Measurements from ENCODE around the gene USO1. TPM values are rescaled to one million over a fixed set of nuclear protein-coding genes. Genes with fewer than 3 reads are reported as not detected.

The USO1 gene
- total RNA-seq, 4 donors from 2014 or later: 52.9 to 59.1 (median 57.6) TPM

DNA sequence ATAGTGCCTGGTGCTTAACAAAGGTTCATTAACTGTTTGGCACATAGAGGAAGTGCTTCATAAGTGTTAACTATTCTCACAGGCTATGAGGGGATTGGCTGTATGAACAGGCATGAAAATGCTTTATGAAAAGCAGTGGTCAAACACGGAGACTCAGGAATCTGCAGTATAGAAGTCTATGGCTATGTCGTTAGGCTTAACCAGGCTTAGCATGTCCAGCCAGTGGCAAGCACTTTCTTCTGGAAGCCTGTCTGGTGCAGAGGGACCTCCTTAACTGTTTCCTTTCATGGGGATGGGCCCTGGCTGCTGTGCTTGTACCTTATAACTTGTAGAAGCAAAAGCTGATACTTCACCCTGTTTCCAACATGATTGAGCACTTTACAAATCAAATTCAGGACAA is 99.4 kb downstream of the USO1 start:
- DNase-seq (ENCODE audit: low spot score in 2 of 2): no peak
- no peak for TF ChIP-seq POLR2A (IDR thresholded peaks at IDR 0.05)
- 61 to 66% methylated on average over 2 of the region's 2 CpGs for WGBS, 2 donors
- no peak overlapping the region for H3K4me3 ChIP-seq (ENCODE audit: low read depth, poor library complexity, severe bottlenecking)
- intact Hi-C loops (cut with DNase I; ENCODE audit: low total_unique reads): no loop called here

DNA sequence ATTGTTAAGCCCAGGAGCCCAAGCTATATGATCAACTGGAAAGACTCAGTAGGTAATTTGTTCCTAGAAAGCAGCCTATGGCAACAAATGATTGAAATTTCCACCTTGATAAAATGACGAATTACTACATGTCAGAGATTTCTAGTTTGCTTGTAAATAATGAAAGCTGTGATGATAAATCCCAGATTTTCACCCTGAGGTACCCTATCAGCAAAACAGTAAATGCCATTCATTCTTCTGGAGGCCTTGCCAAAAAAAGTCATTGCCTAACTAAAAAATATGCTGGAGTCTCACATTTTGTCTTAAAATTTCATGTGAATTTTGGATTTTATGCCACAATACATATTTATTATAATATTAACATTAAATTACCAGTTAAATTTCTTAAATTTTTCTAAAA is 106.5 kb downstream of the USO1 start:
- TF ChIP-seq POLR2A (IDR thresholded peaks at IDR 0.05): no peak
- TF ChIP-seq, protein P1, sequence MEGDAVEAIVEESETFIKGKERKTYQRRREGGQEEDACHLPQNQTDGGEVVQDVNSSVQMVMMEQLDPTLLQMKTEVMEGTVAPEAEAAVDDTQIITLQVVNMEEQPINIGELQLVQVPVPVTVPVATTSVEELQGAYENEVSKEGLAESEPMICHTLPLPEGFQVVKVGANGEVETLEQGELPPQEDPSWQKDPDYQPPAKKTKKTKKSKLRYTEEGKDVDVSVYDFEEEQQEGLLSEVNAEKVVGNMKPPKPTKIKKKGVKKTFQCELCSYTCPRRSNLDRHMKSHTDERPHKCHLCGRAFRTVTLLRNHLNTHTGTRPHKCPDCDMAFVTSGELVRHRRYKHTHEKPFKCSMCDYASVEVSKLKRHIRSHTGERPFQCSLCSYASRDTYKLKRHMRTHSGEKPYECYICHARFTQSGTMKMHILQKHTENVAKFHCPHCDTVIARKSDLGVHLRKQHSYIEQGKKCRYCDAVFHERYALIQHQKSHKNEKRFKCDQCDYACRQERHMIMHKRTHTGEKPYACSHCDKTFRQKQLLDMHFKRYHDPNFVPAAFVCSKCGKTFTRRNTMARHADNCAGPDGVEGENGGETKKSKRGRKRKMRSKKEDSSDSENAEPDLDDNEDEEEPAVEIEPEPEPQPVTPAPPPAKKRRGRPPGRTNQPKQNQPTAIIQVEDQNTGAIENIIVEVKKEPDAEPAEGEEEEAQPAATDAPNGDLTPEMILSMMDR (IDR thresholded peaks at IDR 0.05): no peak
- no peak overlapping the region for H3K4me3 ChIP-seq (ENCODE audit: low read depth, poor library complexity, severe bottlenecking)
- intact Hi-C loops (cut with DNase I; ENCODE audit: low total_unique reads): no loop called here
- no peak for DNase-seq (ENCODE audit: low spot score in 2 of 2)
- WGBS, 2 donors: 56 to 60% methylated on average over 1 of the region's 1 CpG

DNA sequence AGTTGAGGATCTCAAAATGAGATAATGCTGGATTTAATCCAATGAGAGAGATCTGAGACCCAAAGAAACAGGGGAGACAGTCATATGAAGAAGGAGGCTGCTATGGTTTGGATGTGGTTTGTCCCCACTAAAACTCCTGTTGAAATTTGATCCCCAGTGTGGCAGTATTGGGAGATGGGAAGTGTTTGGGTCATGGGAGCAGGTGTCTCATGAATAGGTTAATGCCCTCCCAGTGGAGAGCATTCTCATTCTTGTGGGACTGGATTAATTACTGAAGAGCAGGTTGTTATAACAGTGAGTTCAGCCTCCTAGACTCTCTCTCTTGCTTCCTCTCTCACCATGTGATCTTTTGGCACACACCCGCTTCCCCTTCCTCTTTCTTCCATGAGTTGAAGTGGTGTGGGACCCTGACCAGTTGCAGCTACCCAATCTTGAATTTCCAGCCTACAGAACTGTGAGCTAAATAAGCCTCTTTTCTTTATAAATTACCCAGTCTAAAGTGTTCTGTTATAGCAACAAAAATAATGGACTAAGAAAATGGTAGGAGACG is 107.6 kb downstream of the USO1 start:
- intact Hi-C loops (cut with DNase I; ENCODE audit: low total_unique reads): no loop called here
- no peak for TF ChIP-seq POLR2A (IDR thresholded peaks at IDR 0.05)
- TF ChIP-seq, protein P1 (IDR thresholded peaks at IDR 0.05): no peak
- no peak for DNase-seq (ENCODE audit: low spot score in 2 of 2)
- 78 to 81% methylated on average over 2 of the region's 2 CpGs for WGBS, 2 donors
- no peak overlapping the region for H3K4me3 ChIP-seq (ENCODE audit: low read depth, poor library complexity, severe bottlenecking)

DNA sequence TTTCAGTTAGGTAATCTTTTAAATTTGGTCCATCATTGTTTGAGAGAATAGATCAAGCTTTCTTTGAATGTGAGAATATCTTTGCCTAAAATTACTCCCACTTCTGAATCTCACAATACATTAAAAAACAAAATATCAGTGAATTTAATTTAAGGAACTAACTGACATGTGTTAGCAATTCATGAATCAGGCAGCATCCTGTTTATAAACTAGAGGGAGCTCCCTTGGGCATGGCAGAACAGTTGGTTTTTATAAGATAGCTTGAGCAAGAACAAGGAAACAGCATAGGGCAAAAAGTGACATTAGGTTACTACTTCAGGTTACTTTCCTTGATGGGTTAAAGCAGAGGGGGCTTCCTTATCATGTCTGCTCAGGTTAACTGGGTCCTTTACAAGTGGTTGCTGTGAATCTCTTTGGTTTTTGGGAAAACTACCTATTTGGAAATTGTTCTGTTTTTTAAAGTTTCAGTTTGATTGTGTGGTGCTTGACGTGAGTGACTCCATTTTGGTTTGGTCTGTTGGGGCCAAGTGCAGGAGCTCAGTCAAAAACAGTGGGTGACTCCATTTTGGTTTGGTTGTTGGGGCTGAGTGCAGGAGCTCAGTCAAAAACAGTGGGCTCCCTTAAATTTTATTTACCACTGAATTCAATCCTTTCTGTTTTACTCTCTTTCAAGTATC is 109.9 kb downstream of the USO1 start:
- intact Hi-C loops (cut with DNase I; ENCODE audit: low total_unique reads): no loop called here
- WGBS, 2 donors: 62 to 76% methylated on average over 1 of the region's 1 CpG
- TF ChIP-seq, protein P1 (IDR thresholded peaks at IDR 0.05): no peak
- TF ChIP-seq POLR2A (IDR thresholded peaks at IDR 0.05): no peak
- DNase-seq (ENCODE audit: low spot score in 2 of 2): no peak
- H3K4me3 ChIP-seq (ENCODE audit: low read depth, poor library complexity, severe bottlenecking): no peak overlapping the region

DNA sequence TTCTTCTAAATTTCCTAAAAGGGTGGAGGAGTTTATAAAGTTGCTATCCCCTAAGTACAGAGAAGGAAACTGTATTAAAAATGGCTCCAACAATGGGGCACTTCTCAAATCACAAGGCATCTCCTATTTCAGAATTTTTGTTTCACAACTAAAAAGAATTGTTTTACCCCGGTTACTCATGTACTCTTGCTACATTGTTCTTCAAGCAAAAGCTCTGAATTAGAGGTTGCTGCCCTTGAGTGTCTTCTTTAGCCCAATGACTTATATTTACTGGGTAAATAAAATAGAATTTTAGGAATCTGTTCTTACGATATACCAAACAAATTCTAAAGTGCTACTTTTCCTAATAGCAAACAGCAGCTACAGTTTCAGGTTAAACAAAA is 110.4 kb downstream of the USO1 start:
- intact Hi-C loops (cut with DNase I; ENCODE audit: low total_unique reads): no loop called here
- TF ChIP-seq POLR2A (IDR thresholded peaks at IDR 0.05): no peak
- TF ChIP-seq, protein P1 (IDR thresholded peaks at IDR 0.05): no peak
- WGBS, 2 donors: 92 to 94% methylated on average over 2 of the region's 2 CpGs
- no peak for DNase-seq (ENCODE audit: low spot score in 2 of 2)
- H3K4me3 ChIP-seq (ENCODE audit: low read depth, poor library complexity, severe bottlenecking): no peak overlapping the region

DNA sequence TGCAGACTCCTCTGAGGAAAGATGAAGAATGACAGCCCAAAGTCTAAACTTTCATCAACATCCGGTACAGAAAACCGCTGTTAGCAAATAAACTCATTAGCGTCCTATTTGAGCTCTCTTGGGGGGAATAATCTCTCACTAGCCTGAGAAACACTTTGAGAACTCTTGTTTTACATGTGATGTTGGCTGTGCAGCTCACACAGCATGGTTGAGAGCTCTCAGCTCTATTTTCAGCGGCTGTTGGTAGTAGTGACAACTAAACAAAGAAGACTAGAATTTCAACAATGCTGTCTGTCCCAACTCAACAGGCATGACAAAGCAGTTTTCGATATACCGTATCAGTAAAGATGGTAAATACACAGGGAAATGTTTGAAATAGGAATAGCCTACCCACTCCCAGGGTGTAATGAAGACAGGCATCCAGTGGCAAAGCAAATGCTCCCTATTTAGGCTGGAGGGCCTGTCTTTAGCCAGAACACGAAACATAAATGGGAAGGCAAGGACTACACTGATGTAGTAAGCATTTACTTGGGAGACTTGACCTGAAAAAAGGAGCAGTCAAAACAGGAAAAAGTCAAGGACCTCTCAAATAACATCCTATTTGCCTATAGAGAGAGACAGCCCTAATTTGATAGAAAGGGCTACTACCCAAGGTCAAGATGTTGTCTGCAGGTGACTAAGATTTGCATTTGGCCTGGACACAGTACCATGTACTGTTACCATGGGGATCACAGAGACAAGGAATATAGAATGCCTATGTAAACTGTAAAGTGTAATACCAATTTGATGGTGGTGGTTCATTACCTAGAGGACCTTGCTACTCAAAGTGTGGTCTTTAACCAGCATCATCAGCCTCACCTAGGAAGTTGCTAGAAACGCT is 117.5 kb downstream of the USO1 start:
- H3K4me3 ChIP-seq (ENCODE audit: low read depth, poor library complexity, severe bottlenecking): no peak overlapping the region
- WGBS, 2 donors: 86 to 88% methylated on average over 8 of the region's 8 CpGs
- DNase-seq (ENCODE audit: low spot score in 2 of 2): no peak
- no peak for TF ChIP-seq POLR2A (IDR thresholded peaks at IDR 0.05)
- TF ChIP-seq, protein P1 (IDR thresholded peaks at IDR 0.05): no peak
- intact Hi-C loops (cut with DNase I; ENCODE audit: low total_unique reads): loop anchor here (5.0 kb wide), 1 partner anchor 1310 kb away; no protein-coding TSS in a partner anchor
